ENCODE results near the gene FYB1.

The FYB1 gene

GRCh38 chr5:39156082-39156481, 63.3 kb downstream of the FYB1 start:
- DNase-seq: no peak

GRCh38 chr5:39151745-39152144, 67.6 kb downstream of the FYB1 start:
- no peak for DNase-seq

- DNase-seq: no peak
Measured at GRCh38 chr5:39149966-39150365, 69.4 kb downstream of the FYB1 start.

- no peak for DNase-seq
Measured at GRCh38 chr5:39148983-39149534, 70.3 kb downstream of the FYB1 start.

- DNase-seq: no peak
Measured at GRCh38 chr5:39146831-39147540, 72.4 kb downstream of the FYB1 start.

GRCh38 chr5:39143151-39143860, 76.1 kb downstream of the FYB1 start:
- DNase-seq: no peak

GRCh38 chr5:39140558-39141168, 78.7 kb downstream of the FYB1 start:
- DNase-seq: no peak

GRCh38 chr5:39138892-39139291, 80.5 kb downstream of the FYB1 start:
- DNase-seq: no peak

GRCh38 chr5:39137819-39138451, 81.4 kb downstream of the FYB1 start:
- DNase-seq: no peak

- DNase-seq: no peak
Measured at GRCh38 chr5:39137391-39137790, 82.0 kb downstream of the FYB1 start.

- DNase-seq: no peak
Measured at GRCh38 chr5:39132792-39133191, 86.6 kb downstream of the FYB1 start.

GRCh38 chr5:39132128-39132447, 87.3 kb downstream of the FYB1 start:
- peak; percentile 40 for DNase-seq

GRCh38 chr5:39131210-39132127, 87.9 kb downstream of the FYB1 start:
- peak; percentile 23 for DNase-seq

GRCh38 chr5:39130716-39131115, 88.6 kb downstream of the FYB1 start:
- DNase-seq: no peak

- no peak for DNase-seq
Measured at GRCh38 chr5:39121922-39122321, 97.4 kb downstream of the FYB1 start.

- DNase-seq: no peak
Measured at GRCh38 chr5:39121315-39121714, 98.0 kb downstream of the FYB1 start.

GRCh38 chr5:39120052-39120420, 99.3 kb downstream of the FYB1 start:
- no peak for DNase-seq

- DNase-seq: no peak
Measured at GRCh38 chr5:39119404-39120051, 99.8 kb downstream of the FYB1 start.

- no peak for DNase-seq
Measured at GRCh38 chr5:39118638-39119037, 100.7 kb downstream of the FYB1 start.

- no peak for DNase-seq
Measured at GRCh38 chr5:39117401-39117800, 102.0 kb downstream of the FYB1 start.

GRCh38 chr5:39116344-39117170, 102.8 kb downstream of the FYB1 start:
- DNase-seq: no peak

All from retina (tissue), 1 donor.